ENCODE data around the gene DSTYK. TPM values are rescaled to one million over a fixed set of nuclear protein-coding genes. Genes with fewer than 3 reads are reported as not detected.

DSTYK gene
- total RNA-seq, 1 donor from 2014 or later = 28.1 TPM

DNA sequence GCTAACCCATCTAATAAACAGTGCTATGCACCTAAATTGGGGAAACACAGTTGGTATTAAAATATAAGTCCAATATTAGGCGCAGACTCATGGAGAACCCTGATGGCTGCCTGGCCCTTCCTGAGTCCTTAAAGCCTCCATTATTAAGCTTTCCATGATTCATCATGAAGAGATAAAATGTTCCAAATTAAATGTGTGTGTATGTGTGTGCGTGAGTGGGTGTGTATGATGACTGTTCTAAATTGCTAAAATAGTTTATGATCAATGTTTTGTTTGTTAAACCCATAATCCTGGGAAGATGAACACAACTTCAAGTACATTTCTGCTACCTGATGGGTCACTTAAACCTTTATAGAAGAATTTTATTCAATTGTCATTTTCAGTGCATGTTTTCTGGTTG is 83.5 kb downstream of the DSTYK start:
- DNase-seq = no peak

DNA sequence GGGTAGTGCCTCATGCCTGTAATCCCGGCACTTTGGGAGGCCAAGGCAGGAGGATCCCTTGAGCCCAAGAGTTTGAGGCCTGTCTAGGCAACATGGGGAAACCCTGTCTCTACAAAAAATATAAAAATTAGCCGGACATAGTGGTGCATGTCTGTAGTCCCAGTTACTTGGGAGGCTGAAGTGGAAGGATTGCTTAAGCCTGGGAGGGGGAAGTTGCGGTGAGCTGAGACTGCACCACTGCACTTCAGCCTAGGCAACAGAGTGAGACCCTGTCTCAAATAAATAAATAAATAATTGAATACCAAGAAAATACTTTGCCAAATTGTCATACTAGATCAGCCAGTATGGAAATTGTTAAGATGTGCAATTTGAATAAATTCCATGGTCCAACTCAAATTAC is 83.9 kb downstream of the DSTYK start:
- no peak for DNase-seq

DNA sequence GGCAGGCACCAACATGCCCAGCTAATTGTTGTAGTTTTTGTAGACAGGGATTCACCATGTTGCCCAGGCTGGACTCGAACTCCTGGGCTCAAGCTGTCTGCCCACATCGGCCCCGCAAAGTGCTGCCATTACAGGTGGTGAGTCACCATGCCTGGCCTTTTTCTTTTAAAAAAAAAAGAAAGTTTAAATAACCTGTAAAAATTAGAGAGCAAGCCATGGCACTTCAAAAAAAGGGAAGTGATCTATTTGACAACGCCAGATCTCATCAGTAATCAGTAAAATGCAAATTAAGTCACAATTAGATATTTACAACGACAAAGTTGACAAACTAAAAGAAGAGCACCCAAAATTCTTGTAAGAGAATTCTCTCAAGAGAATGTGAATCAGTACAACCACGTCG is 86.8 kb downstream of the DSTYK start:
- no peak for DNase-seq

DNA sequence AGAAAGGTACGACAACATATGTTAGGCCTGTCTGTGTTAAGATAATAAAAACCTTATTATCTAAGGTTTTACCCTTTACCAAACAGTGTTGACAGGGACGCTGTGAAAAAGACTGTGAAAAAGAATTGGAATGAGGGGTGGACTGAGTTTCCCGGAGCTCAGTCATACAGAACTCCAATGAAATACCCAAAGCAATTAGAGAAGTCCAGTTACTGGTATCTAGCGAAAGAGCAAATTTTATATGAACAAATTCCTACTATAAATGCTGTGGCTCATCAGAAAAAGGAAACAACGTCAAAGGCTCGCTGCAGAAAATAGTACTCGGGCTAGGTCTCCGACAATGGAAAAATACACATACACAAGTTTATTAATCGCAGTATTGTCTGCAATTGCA is 89.0 kb downstream of the DSTYK start:
- DNase-seq = no peak

DNA sequence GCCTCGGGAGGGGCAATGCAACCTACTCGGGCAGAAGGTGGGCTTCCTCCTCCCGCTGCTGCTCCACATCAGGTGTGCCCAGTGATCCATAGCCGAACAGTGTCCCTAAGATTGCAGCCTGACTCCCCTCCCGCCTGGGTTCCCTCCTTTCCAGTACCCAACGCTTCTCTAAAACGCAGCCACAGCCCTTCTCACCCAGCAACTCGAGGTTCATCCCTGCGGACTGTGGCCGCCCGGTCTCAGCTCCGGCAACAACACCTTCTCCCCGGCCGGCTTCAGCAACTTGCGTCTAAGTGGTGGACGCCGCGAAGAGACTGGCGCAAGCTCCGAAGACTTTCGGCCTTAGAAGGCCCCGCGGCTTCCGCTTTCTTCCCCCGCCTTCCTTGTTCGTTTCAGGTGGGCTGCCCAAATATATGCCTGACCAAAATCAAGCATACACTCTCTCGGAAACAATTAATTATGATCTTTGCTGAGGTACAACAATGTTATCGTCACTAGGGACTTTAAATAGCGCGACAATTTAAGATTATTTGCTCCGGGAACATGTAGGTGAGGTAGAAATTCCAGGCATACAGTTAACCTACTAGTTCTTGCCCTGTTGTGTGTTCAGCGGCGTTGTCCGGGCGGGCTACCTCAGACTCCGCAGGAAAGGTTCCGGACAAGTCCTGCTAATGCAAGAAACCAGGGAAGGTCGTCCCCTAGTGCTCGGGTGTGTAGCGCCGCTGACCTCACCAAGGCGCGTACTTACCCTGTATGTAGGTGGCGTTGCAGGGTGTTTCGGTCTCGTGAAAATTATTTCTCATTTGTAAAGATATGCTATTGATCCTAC is 89.6 kb downstream of the DSTYK start, which contains the start of gene RBBP5:
Gene RBBP5, minus strand, starts transcription at position 319 of the 829 bp plus-strand sequence. Its CDS starts 105 bp downstream, at position 214.
- DNase-seq = peak; percentile 90

DNA sequence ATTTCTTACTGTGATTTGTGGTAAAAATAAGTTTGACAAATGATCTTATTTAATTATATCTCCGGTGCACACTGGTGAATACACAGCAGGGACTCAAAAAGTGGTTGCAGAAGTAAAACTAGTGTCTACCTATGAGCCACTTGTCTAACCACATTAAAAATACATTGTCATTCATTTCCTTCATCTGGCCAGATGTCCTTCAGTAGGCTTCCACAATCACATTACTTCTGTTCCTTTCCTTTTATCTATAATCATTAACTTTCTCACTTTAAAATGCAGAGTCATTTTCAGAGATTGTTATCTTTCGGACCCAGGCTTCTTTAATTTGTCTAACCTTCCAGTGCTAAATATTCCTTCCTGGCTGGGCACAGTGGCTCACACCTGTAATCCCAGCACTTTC is 92.8 kb downstream of the DSTYK start:
- no peak for DNase-seq

DNA sequence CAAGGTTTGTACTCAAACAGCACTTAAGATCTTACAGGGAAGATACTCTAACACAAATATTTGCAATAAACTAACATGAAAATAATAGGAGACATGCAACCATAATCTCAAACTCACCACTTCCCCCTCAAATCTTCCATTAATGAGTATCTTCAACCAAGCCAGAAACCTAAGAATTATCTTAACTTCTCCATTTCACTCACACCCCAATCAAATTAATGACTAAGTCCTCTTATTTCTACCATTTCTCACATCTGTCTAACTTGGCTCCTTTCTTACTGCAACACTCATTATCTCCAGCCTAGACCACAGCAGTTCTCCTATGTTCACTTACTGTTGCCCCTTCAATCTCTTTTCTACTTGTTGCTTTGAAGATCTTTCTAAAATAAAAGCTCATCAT is 100.1 kb downstream of the DSTYK start:
- DNase-seq = no peak

DNA sequence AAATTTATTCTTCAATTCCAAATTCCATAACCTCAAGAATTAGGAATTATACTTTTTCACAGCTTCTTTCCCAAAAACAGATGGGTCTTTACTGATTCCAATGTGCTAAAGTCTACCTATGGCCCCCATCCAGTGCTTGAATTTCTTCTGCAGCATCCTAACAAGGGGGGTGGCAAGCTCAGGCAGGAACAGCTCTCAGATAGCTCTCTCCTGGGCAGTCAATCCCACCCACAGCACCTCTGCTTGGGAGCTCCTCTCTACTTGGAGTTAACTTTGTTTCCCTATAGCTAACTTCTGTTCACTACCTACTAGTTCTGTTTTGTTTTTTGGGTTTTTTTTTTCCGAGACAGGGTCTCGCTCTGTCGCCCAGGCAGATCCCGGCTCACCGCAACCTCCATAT is 101.8 kb downstream of the DSTYK start:
- no peak for DNase-seq

DNA sequence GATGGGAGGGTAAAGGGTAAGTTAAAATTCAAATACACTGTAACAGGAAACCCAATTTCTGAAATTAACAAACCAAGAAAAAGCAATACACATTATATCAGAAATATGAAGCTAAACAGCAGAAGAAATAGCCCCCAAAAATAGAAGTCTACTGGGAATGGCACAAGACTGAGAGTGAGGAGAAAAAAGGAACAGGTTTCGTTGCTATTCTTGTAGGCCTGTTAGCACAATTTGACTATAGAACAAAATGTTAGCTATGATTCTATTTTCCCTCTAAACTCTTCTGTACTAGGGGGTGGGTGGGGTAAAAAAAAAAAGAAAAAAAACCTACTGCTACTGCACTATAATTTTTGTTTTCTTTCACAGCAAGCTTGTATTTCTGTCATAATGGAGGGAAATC is 102.2 kb downstream of the DSTYK start:
- DNase-seq = no peak

DNA sequence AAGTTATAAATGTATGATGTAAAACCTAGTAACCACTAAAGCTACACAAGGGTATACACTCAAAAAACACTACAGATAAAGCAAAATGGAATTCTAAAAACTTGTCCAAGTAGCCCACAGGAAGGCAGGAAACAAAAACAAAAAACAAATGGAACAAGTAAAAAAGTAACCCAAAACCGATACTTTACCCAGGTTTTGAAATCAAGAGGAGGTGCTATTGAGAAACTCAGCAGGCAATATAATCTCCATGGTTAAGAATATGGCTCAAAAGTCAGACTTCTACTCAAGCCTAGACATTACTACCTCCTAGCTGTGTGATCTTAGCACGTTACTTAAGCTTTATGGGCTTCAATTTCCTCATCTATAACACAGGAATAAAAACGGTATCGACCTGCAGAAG is 103.0 kb downstream of the DSTYK start:
- DNase-seq = no peak

DNA sequence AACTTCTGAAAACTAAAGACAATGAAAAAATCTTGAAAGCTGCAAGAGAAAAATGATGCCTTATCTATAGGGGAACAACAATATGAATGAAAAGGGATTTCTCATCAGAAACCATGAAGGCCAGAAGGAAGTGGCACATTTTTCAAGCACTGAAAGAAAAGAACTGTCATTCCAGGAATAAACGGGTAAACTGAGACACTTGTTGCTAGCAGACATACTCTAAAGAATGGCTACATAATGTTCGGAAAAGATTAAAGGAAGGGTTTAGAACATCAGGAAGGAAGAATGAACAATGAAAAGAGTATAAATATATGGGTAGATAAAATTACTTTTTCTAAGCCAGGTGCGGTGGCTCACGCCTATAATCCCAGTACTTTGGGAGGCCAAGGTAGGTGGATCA is 104.2 kb downstream of the DSTYK start:
- no peak for DNase-seq

DNA sequence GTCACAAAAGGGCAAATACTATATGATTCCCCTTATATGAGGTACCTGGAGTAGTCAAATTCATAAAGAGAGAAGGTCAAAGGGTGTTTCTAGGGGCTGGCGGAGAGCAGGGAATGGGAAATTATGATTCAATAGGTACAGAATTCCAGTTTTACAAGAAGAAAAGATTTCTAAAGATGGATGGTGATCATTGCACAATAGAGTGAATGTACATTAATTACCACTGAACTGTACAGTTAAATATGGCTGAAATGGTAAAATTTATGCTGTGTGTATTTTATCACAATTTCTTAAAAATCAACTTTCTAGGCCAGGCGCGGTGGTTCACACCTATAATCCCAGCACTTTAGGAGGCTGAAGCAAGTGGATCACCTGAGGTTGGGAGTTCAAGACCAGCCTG is 109.1 kb downstream of the DSTYK start:
- DNase-seq = no peak

DNA sequence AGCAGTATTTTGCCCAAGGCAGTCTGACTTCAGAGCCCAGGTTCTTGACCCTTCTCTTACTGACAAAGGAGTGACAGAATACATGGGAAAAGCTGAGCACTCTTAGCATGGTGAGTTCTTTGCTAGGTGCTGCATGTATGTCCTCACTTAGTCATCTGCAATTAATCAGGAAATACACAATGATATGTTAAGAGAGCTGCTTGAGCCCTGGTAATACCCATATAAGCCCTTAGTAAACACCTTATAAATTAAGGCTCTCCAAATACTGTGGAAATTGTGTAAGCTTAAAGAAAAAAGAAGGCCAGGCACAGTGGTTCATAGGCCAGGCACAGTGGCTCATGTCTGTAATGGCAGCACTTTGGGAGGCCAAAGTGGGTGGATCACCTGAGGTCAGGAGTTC is 113.3 kb downstream of the DSTYK start:
- no peak for DNase-seq

DNA sequence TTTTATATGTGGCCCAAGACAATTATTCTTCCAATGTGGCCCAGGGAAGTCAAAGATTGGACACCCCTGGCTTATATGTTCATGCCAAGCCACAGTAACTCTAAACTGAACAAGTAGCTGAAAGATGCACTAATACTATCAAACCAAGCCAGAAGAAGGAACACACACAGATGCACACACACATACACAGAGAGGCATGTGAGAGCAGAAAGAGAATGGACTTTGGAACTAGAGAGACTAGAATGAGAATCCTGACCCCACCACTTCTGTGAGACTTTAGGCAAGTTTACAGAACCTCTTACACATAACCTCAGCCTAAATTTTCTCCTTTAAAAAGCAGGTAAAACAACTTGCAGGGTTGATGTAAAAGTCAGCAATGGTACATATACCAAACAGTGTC is 116.1 kb downstream of the DSTYK start:
- DNase-seq = no peak

Other genes starting within 250 kb of the DSTYK start
- gene CNTN2, start 168.5 kb downstream of the DSTYK start, total RNA-seq = 22.8 TPM
- gene TMEM81, start 127.2 kb downstream of the DSTYK start, total RNA-seq = 3.4 TPM
- 32.1 TPM for gene RBBP5, start 89.7 kb downstream of the DSTYK start, total RNA-seq
- 45.9 TPM for gene TMCC2, start 16.2 kb upstream of the DSTYK start, total RNA-seq
- gene NUAK2, start 110.0 kb upstream of the DSTYK start, total RNA-seq = 1.1 TPM
- gene KLHDC8A, start 145.2 kb upstream of the DSTYK start, total RNA-seq = 18.6 TPM
- gene LEMD1, start 210.4 kb upstream of the DSTYK start, total RNA-seq = 6.9 TPM
- gene BLACAT1, start 244.3 kb upstream of the DSTYK start, total RNA-seq = 0.94 TPM